HG02840 (cell line): ENCODE results near the gene TBXAS1.

Experiments used
- ATAC-seq: cut with Tn5 transposase; IDR thresholded peaks from one replicate; pipeline ENCODE4 v1.9.1; 2021; ENCODE audit warnings: mild to moderate bottlenecking, moderate library complexity, moderate number of reproducible peaks; ENCODE audit not compliant: unreplicated experiment, low FRiP score

Gene TBXAS1

GRCh38 chr7:140059273-140060242, 230.5 kb downstream of the TBXAS1 start:
- ATAC-seq = no peak

DNA sequence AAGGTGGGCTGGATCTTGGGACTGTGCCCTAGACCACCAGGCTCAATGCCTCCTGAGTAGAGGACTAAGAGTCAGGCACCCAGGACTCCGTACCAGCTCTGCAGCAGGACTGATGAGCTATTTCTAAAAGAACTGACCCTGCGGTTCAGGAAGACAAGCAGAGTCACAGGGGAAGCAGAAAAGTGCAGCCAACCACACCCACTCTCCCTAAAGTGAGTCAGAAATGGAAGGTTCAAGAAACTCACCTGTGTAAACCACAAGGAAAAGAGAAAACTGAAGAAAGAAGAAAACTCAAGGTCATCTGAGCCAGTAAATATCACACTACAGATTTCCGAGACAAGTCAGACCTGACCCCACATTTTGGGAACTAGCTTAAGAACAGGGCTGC, 231.2 kb downstream of the TBXAS1 start:
- no peak for ATAC-seq

DNA sequence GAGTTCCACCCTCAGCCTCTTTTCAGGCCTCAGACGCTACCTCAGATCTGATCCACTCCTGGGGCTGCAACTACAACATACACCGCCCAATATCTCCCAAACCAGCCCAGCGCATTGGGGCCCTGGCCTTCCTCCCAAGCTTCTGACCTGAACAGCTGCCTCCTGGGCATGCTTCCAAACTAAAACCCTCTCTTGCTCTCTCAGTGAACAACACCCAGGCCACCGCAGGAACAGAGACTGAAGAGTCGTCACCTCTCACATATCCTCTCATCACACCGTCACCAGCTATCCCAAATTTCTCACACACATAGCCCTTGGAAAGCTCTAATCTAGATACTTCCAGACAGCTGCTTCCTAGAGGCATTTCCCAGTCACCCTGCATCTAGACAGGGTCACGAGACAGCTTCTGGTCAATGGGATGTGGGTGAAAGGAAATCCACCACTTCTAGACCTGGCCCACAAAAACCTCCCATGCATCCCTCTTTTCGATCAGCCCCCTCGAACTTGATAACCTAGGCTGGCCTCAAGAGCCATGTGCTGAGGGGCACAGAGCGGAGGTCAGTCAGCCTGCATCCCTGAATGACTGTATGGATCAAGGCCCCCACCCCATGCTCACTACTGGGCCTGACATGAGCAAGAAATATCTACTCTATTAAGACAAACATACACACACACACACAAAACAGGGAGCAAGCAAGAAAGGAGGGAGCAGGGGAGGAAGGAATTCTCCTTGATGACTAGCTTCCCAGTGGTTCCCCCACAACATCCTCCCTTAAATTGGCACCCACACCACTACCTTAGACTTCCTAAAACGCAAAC, 231.9 kb downstream of the TBXAS1 start:
- ATAC-seq = no peak

DNA sequence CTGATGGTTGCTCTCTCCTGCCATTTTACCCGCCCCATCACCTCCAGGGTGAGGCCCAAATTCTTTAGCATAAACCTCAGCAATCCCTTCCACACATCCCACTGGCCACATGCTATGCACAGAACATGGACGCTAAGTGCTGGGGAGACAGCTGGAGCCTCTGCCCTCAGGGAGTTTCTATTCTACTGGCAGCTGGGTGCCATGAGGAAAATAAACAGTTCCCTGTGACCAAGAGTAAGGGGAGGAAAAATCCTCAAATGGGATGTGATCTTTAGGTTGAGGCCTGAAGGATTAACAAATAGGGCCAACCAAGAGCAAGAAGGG, 232.5 kb downstream of the TBXAS1 start:
- ATAC-seq = no peak

DNA sequence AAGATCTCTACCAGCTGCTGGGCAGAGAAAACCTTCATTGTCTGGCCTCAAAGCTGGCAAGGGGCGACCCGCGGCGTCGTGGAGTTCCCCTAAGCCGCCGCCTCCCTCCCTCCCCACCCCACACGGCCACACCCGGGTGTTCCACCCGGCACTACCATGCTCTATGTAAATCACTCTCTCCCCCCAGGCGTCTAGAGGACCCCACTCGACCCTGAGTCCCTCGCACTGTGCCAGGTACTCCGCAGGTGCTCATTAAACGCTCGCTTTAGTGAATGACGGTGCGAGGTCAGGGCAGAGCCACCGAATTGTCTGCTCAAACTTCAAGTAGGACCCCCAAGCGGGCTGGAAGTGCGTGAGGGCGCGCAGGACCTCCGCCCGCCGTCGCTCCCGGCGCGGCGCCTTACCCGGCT, 233.1 kb downstream of the TBXAS1 start:
- peak; percentile 29 for ATAC-seq

- peak; percentile 90 for ATAC-seq
Observed at GRCh38 chr7:140062528-140063299, 233.7 kb downstream of the TBXAS1 start, which contains the start of gene PARP12. Gene PARP12 (minus strand): TSS chr7:140062951. CDS start chr7:140062847, 104 bp downstream.

DNA sequence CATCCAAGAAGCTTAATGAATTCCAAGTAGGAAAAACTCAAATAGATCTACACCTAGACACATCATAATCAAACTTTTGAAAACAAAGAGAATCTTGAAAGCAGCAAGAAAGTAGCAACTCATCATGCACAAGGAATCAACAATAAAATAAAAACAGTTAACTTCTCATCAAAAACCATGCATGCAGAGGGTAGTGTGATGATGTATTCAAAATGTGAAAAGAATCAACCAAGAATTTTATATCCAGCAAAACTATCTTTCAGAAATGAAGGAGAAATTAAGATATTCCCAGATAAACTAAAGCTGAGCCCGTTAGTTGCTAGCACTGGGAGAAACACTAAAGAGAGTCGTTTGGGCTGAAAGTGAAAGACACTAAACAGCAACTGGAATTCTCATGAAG, 238.0 kb downstream of the TBXAS1 start:
- ATAC-seq = no peak

DNA sequence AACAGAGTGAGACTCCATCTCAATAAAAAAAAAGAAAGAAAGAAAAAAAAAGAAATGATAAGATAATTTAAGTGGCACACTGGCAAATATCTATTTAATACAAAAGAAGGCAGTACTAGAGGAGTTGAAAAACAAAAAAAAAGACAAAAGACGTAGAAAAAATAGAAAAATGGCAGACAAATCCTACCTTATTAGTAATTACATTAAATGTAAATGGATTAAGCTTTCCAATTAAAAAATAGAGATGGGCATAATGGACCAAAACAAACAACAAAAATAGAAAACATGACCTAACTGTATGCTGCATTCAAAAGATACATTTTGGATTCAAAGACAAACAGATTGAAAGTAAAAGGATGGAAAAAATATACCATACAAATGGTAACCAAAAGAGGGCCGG, 239.0 kb downstream of the TBXAS1 start:
- no peak for ATAC-seq

DNA sequence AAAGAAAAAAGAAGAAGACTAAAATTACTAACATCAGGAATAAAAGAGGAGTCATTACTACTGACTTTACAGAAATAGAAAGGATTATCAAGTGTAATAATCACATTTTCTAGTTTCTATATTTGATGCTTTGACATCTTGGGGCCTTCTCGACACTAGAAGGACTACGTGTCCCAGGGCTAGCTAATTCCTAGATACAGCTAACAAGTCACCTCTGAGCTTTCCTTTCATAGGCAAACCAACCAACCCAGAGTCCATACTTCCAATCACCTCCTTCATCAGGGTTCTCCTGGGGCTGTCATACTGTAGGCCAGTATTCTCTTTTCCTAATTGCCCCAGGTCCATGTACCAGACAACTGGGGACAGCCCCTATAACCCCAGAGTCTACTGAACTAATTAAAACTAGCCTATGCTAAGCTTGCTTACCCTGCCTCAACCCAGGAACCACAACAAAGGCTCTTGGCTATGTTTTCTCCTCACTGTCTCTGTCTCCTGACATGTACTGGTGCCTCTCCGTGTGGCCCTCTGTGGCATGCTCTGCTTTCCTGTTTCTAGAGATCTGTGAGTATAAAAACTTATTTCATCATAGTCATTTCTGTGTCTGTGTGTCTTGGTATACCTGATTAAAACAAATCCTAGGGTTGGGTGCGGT, 240.4 kb downstream of the TBXAS1 start:
- no peak for ATAC-seq
